22Rv1 (cell line): Measurements from ENCODE around the gene LRRC27.

Source experiments
- ZFX ChIP-seq: fragments of 450-650 bp; IDR thresholded peaks from 2 replicates; pipeline ENCODE4 v1.6.1; 2017; ENCODE audit warnings: antibody characterized with exemption, borderline replicate concordance
- TF ChIP-seq, protein P1 (sequence below): fragments of 450-650 bp; IDR thresholded peaks from 2 replicates; pipeline ENCODE4 v1.5.1; 2017; ENCODE audit warnings: mild to moderate bottlenecking

DNA sequence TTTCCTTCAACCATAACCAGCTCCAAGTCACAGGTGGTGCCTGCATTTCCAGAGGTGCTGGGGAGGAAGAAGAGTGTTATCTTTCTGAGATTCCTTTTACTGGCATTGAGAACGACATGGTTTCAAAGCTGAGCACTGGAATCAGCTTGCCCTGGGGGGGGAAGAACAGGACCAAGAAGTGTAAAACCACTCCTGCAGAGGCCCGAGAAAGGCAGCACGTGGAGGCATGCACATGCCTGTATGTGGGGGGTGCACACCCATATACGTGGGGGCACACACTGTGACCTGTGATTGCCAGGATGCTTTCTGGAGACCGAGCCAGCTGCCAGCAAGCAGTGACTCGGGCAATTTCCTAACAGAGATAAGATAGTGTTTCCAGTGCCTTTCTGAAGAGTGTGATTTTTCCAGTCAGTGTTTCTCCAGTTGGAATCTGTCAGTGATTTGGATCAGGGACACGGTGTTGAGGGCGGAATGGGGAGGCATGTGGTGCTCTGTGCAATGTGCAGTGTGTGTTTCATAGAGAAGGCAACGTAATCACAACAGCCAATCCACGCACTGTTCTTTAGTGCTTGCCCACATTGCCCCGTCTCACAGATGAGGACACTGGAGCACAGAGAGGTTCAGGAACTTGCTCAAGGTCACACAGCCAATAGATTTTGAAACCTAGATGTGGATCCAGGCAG, 4.2 kb downstream of the LRRC27 start:
- TF ChIP-seq, protein P1, sequence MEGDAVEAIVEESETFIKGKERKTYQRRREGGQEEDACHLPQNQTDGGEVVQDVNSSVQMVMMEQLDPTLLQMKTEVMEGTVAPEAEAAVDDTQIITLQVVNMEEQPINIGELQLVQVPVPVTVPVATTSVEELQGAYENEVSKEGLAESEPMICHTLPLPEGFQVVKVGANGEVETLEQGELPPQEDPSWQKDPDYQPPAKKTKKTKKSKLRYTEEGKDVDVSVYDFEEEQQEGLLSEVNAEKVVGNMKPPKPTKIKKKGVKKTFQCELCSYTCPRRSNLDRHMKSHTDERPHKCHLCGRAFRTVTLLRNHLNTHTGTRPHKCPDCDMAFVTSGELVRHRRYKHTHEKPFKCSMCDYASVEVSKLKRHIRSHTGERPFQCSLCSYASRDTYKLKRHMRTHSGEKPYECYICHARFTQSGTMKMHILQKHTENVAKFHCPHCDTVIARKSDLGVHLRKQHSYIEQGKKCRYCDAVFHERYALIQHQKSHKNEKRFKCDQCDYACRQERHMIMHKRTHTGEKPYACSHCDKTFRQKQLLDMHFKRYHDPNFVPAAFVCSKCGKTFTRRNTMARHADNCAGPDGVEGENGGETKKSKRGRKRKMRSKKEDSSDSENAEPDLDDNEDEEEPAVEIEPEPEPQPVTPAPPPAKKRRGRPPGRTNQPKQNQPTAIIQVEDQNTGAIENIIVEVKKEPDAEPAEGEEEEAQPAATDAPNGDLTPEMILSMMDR, result no peak
- TF ChIP-seq ZFX, result no peak
